Astrocyte (in vitro differentiated cells and primary cell): ENCODE data around the gene TTBK2. TPM values are rescaled to one million over a fixed set of nuclear protein-coding genes. Genes with fewer than 3 reads are reported as not detected.

Experiments
- DNase-seq: peaks from one replicate; pipeline ENCODE4 v3.0.0-alpha.2; 2010; ENCODE audit warnings: low read depth
- FAIRE-seq: peaks from 2 replicates; lab custom pipeline; 2011; peaks lifted over from hg19 to GRCh38; lab: Jason Lieb, UNC
- H2AFZ ChIP-seq: 2 replicates; pipeline ENCODE4 v1.6.0; 2012; ENCODE audit warnings: low read depth, low read length, inconsistent platforms
- H3K27ac ChIP-seq: 2 replicates; pipeline ENCODE4 v1.5.1; 2011; ENCODE audit warnings: low read depth, low read length, inconsistent platforms
- H3K27me3 ChIP-seq: 2 replicates; pipeline ENCODE4 v1.6.0; 2011; ENCODE audit warnings: low read length, inconsistent platforms; ENCODE audit not compliant: insufficient read depth
- H3K36me3 ChIP-seq: 2 replicates; pipeline ENCODE4 v1.5.1; 2011; ENCODE audit warnings: low read length, inconsistent platforms; ENCODE audit not compliant: insufficient read depth
- H3K4me1 ChIP-seq: 2 replicates; pipeline ENCODE4 v1.5.1; 2011; ENCODE audit warnings: low read length, inconsistent platforms; ENCODE audit not compliant: insufficient read depth
- H3K4me2 ChIP-seq: 2 replicates; pipeline ENCODE4 v1.6.0; 2012; ENCODE audit warnings: low read length, inconsistent platforms
- H3K4me3 ChIP-seq: 2 replicates; pipeline ENCODE4 v1.5.1; 2011; ENCODE audit warnings: low read depth, mild to moderate bottlenecking, low read length, inconsistent platforms; ENCODE audit not compliant: insufficient read depth
- H3K79me2 ChIP-seq: 2 replicates; pipeline ENCODE4 v1.6.0; 2012; ENCODE audit warnings: mild to moderate bottlenecking, low read length, inconsistent platforms; ENCODE audit not compliant: insufficient read depth
- H3K9ac ChIP-seq: 2 replicates; pipeline ENCODE4 v1.6.0; 2012; ENCODE audit warnings: mild to moderate bottlenecking, low read length, inconsistent platforms
- H3K9me3 ChIP-seq: 2 replicates; pipeline ENCODE4 v1.5.1; 2012; ENCODE audit warnings: low read depth, mild to moderate bottlenecking, low read length, inconsistent platforms; ENCODE audit not compliant: insufficient read depth
- H4K20me1 ChIP-seq: 2 replicates; pipeline ENCODE4 v1.6.0; 2012; ENCODE audit warnings: low read length, inconsistent platforms; ENCODE audit not compliant: insufficient read depth
- H3K27ac Mint-ChIP-seq: one replicate; pipeline ENCODE4 v1.8.0; 2021; ENCODE audit warnings: mild to moderate bottlenecking, mixed read lengths; ENCODE audit not compliant: unreplicated experiment
- H3K27me3 Mint-ChIP-seq: one replicate; pipeline ENCODE4 v1.8.0; 2021; ENCODE audit warnings: low read depth, mixed read lengths; ENCODE audit not compliant: unreplicated experiment
- H3K36me3 Mint-ChIP-seq: one replicate; pipeline ENCODE4 v1.8.0; 2021; ENCODE audit warnings: low read depth, mixed read lengths; ENCODE audit not compliant: unreplicated experiment
- H3K4me1 Mint-ChIP-seq: one replicate; pipeline ENCODE4 v1.8.0; 2021; ENCODE audit warnings: low read depth, mixed read lengths; ENCODE audit not compliant: unreplicated experiment
- H3K4me3 Mint-ChIP-seq: one replicate; pipeline ENCODE4 v1.8.0; 2021; ENCODE audit warnings: mild to moderate bottlenecking, moderate library complexity, mixed read lengths; ENCODE audit not compliant: unreplicated experiment
- H3K9me3 Mint-ChIP-seq: one replicate; pipeline ENCODE4 v1.8.0; 2021; ENCODE audit warnings: mild to moderate bottlenecking, mixed read lengths; ENCODE audit not compliant: unreplicated experiment
- CTCF ChIP-seq: IDR thresholded peaks from 2 replicates; pipeline ENCODE4 v1.5.1; 2011; ENCODE audit warnings: low read depth, mild to moderate bottlenecking, inconsistent platforms, low read length, moderate library complexity; ENCODE audit not compliant: insufficient read depth
- EZH2 ChIP-seq: IDR thresholded peaks from 2 replicates; pipeline ENCODE4 v1.6.1; 2012; ENCODE audit warnings: mild to moderate bottlenecking, low read length, inconsistent platforms; ENCODE audit not compliant: insufficient read depth
- total RNA-seq: library from RNA; stranded (reverse); gene quantifications from 2 replicates; pipeline ENCODE4 v1.2.1, GENCODE V29; 2021

TTBK2 gene
- total RNA-seq, 1 donor from 2014 or later = 14.8 TPM

- Mint-ChIP-seq H3K36me3 (no peaks in the 10 kb centered on the region), H3K27ac (no peak overlapping the region), H3K4me1 (no peaks in the 10 kb centered on the region), H3K9me3 (no peaks in the 10 kb centered on the region), H3K27me3 (no peaks in the 10 kb centered on the region), H3K4me3 (no peak overlapping the region)
- H2AFZ ChIP-seq = no peak overlapping the region
- H3K4me2 ChIP-seq = no peak overlapping the region
- no peaks in the 10 kb centered on the region for H3K27me3 ChIP-seq
- H3K27ac ChIP-seq = no peak overlapping the region
- no peaks in the 10 kb centered on the region for H3K9me3 ChIP-seq
- H3K79me2 ChIP-seq = no peaks in the 10 kb centered on the region
- no peaks in the 10 kb centered on the region for H4K20me1 ChIP-seq
- no peak overlapping the region for H3K4me3 ChIP-seq
- H3K9ac ChIP-seq = no peak overlapping the region
- no peak for TF ChIP-seq CTCF
- no peak for TF ChIP-seq EZH2
- FAIRE-seq = no peak
- H3K4me1 ChIP-seq = no peaks in the 10 kb centered on the region
- H3K36me3 ChIP-seq = no peaks in the 10 kb centered on the region
- DNase-seq = no peak
These were observed 11.3 kb upstream of the TTBK2 start for GRCh38 chr15:42931702-42932486.

- H3K4me3 ChIP-seq = no peak overlapping the region
- H3K36me3 Mint-ChIP-seq = no peaks in the 10 kb centered on the region
- H4K20me1 ChIP-seq = no peaks in the 10 kb centered on the region
- H3K4me3 Mint-ChIP-seq = no peak overlapping the region
- H3K4me2 ChIP-seq = no peak overlapping the region
- H3K36me3 ChIP-seq = no peaks in the 10 kb centered on the region
- no peaks in the 10 kb centered on the region for H3K4me1 ChIP-seq
- H3K27me3 Mint-ChIP-seq = no peaks in the 10 kb centered on the region
- FAIRE-seq = no peak
- TF ChIP-seq CTCF (no peak), EZH2 (no peak)
- H3K27ac Mint-ChIP-seq = no peak overlapping the region
- H3K27me3 ChIP-seq = no peaks in the 10 kb centered on the region
- H3K27ac ChIP-seq = no peak overlapping the region
- no peaks in the 10 kb centered on the region for H3K4me1 Mint-ChIP-seq
- no peaks in the 10 kb centered on the region for H3K9me3 ChIP-seq
- H2AFZ ChIP-seq = no peak overlapping the region
- DNase-seq = no peak
- no peak overlapping the region for H3K9ac ChIP-seq
- no peaks in the 10 kb centered on the region for H3K9me3 Mint-ChIP-seq
- no peaks in the 10 kb centered on the region for H3K79me2 ChIP-seq
These were observed 8.8 kb upstream of the TTBK2 start for GRCh38 chr15:42929306-42929848.

- peak; percentile 12 for DNase-seq
These were observed 759 bp upstream of the TTBK2 start for GRCh38 chr15:42921342-42921731.

More at GRCh38 chr15:42921342-42921731, 759 bp upstream of the TTBK2 start:
- Mint-ChIP-seq H3K4me3 (peak overlapping the region; percentile 94), H3K36me3 (no peaks in the 10 kb centered on the region), H3K9me3 (no peaks in the 10 kb centered on the region), H3K27me3 (no peaks in the 10 kb centered on the region), H3K4me1 (peaks cover 4% of the 10 kb centered on the region), H3K27ac (peak overlapping the region; percentile 80)
- no peaks in the 10 kb centered on the region for H3K27me3 ChIP-seq
- TF ChIP-seq EZH2 = no peak
- TF ChIP-seq CTCF = no peak
- H3K79me2 ChIP-seq = peaks cover 17% of the 10 kb centered on the region
- peaks cover 8% of the 10 kb centered on the region for H3K4me1 ChIP-seq
- H3K27ac ChIP-seq = peak overlapping the region; percentile 2
- peak overlapping the region; percentile 85 for H3K4me3 ChIP-seq
- no peaks in the 10 kb centered on the region for H3K9me3 ChIP-seq
- peak overlapping the region; percentile 98 for H3K4me2 ChIP-seq
- peak overlapping the region; percentile 83 for H3K9ac ChIP-seq
- no peaks in the 10 kb centered on the region for H3K36me3 ChIP-seq
- H4K20me1 ChIP-seq = peaks cover 5% of the 10 kb centered on the region
- peak overlapping the region; percentile 98 for H2AFZ ChIP-seq
- FAIRE-seq = no peak
